Activated CD8-positive, alpha-beta memory T cell treated with anti-CD3 and anti-CD28 coated beads for 4 hours (primary cell): Measurements from ENCODE around the gene ILK.

ENCODE experiments used
- DNase-seq, 2 donors: peaks; one replicate each; pipeline ENCODE4 v3.0.0-alpha.2; 2020; ENCODE audit warnings: low read depth in 2 of 2

The ILK gene

GRCh38 chr11:6603287-6604080 lies at the start of gene ILK, which contains the start of gene RRP8:
Gene ILK (plus strand): TSS chr11:6603774. CDS start chr11:6604272, 498 bp downstream.
Gene RRP8 (minus strand): TSS chr11:6603616. CDS start chr11:6603502, 114 bp downstream.
- peak; percentile 70 to 72 for DNase-seq

- no peak for DNase-seq
Observed at GRCh38 chr11:6554828-6555706, 48.5 kb upstream of the ILK start.

GRCh38 chr11:6556139-6556949 lies 47.2 kb upstream of the ILK start:
- no peak for DNase-seq

- no peak for DNase-seq
Observed at GRCh38 chr11:6557063-6557462, 46.5 kb upstream of the ILK start.

- DNase-seq, result no peak
Observed at GRCh38 chr11:6557761-6558674, 45.6 kb upstream of the ILK start.

- no peak for DNase-seq
Observed at GRCh38 chr11:6559369-6559768, 44.2 kb upstream of the ILK start.

GRCh38 chr11:6561288-6561687 lies 42.3 kb upstream of the ILK start:
- no peak for DNase-seq

GRCh38 chr11:6563121-6563619 lies 40.4 kb upstream of the ILK start:
- no peak for DNase-seq

GRCh38 chr11:6563667-6564066 lies 39.9 kb upstream of the ILK start:
- DNase-seq, result no peak

- DNase-seq, result no peak
Observed at GRCh38 chr11:6565325-6565724, 38.2 kb upstream of the ILK start.

- no peak for DNase-seq
Observed at GRCh38 chr11:6565988-6566703, 37.4 kb upstream of the ILK start.

- no peak for DNase-seq
Observed at GRCh38 chr11:6566704-6567370, 36.7 kb upstream of the ILK start.

GRCh38 chr11:6567371-6567745 lies 36.2 kb upstream of the ILK start:
- no peak for DNase-seq

GRCh38 chr11:6568191-6568918 lies 35.2 kb upstream of the ILK start:
- no peak for DNase-seq

- no peak for DNase-seq
Observed at GRCh38 chr11:6569706-6570105, 33.9 kb upstream of the ILK start.

- no peak for DNase-seq
Observed at GRCh38 chr11:6570691-6571427, 32.7 kb upstream of the ILK start.

GRCh38 chr11:6571434-6572008 lies 32.1 kb upstream of the ILK start:
- DNase-seq, result no peak

GRCh38 chr11:6572215-6572614 lies 31.4 kb upstream of the ILK start:
- no peak for DNase-seq
